Neural cell (in vitro differentiated cells): ENCODE results near the gene PPP2R5A.

Experiments used
- CTCF ChIP-seq: fragments of 450-650 bp; IDR thresholded peaks from 2 replicates; pipeline ENCODE4 v1.5.1; 2014; ENCODE audit warnings: antibody characterized with exemption, mild to moderate bottlenecking, moderate library complexity; ENCODE audit not compliant: poor library complexity, severe bottlenecking
- EZH2 ChIP-seq: fragments of 200-600, 300-800 bp; shearing (Covaris generic), sonication (generic); IDR thresholded peaks from 2 replicates; pipeline ENCODE4 v1.6.1; 2014; ENCODE audit warnings: antibody characterized with exemption, low read length, borderline replicate concordance, mild to moderate bottlenecking; ENCODE audit not compliant: insufficient read depth, poor library complexity, severe bottlenecking
- REST ChIP-seq: IDR thresholded peaks from 2 replicates; pipeline ENCODE4 v1.6.1; 2012; ENCODE audit warnings: borderline replicate concordance
- TAF1 ChIP-seq: IDR thresholded peaks from 2 replicates; pipeline ENCODE4 v1.6.1; 2012; ENCODE audit warnings: low read depth

GRCh38 chr1:212341090-212341489, 55.9 kb downstream of the PPP2R5A start:
- TF ChIP-seq CTCF (no peak), REST (no peak), EZH2 (no peak), TAF1 (no peak)
